Umbilical cord (tissue), 2 donors: ENCODE measurements around the gene DUOXA1. TPM values are rescaled to one million over a fixed set of nuclear protein-coding genes. Genes with fewer than 3 reads are reported as not detected.
"Not testable (repeated sequence)": the region's sequence is repeated elsewhere in the genome, so short reads cannot be mapped to it uniquely, and the experiment has no call there.

Source experiments
- DNase-seq: peaks from one replicate; pipeline ENCODE4 v3.0.0-alpha.2; 2015; ENCODE audit warnings: low spot score
- total RNA-seq: library from RNA; depleted of rRNA; stranded (reverse); fragments of >200 nt; gene quantifications from one replicate; pipeline ENCODE4 v1.2.3, GENCODE V29; 2014; ENCODE audit warnings: low replicate concordance; ENCODE audit not compliant: insufficient read depth

Gene DUOXA1
- total RNA-seq, 1 donor from 2014 or later, result 3.1 TPM

GRCh38 chr15:45114076-45114750, 15.5 kb downstream of the DUOXA1 start, which contains the start of the genes DUOX2 and DUOXA2:
TSS of gene DUOX2 (minus strand) at chr15:45114172. CDS start at chr15:45113411, 761 bp downstream.
TSS of gene DUOXA2 (plus strand) at chr15:45114326. CDS start at chr15:45114606, 280 bp downstream.
- DNase-seq, result no peak

DNA sequence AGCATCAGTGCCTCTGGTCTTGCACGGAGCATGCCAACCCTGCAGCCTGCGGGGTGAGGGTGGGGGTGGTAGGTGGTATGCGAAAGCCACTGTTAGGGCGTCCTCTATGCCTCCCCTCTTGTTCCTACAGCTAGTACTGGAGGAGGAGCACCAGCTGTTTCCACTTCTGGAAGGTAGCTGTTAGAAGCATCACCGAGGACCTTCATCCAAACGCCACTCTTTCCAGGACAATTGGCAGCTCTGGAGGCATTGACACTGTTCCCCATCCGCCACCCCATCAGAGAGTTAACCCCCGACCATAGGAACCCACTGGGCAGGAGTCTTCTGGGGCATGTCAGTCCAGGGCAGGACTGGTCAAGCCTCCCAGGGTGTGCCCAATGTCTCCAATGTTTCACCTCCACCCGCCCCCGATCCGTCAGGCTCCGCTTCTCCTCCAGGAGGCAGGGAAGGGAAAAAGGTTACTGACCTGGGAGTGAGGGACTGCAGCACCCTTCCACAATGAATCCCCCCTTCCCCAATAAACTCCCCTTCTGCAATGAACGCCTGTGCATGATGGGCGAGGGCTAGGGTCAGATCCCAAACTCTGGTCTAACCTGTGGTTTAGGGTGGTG, 16.2 kb downstream of the DUOXA1 start:
- no peak for DNase-seq

DNA sequence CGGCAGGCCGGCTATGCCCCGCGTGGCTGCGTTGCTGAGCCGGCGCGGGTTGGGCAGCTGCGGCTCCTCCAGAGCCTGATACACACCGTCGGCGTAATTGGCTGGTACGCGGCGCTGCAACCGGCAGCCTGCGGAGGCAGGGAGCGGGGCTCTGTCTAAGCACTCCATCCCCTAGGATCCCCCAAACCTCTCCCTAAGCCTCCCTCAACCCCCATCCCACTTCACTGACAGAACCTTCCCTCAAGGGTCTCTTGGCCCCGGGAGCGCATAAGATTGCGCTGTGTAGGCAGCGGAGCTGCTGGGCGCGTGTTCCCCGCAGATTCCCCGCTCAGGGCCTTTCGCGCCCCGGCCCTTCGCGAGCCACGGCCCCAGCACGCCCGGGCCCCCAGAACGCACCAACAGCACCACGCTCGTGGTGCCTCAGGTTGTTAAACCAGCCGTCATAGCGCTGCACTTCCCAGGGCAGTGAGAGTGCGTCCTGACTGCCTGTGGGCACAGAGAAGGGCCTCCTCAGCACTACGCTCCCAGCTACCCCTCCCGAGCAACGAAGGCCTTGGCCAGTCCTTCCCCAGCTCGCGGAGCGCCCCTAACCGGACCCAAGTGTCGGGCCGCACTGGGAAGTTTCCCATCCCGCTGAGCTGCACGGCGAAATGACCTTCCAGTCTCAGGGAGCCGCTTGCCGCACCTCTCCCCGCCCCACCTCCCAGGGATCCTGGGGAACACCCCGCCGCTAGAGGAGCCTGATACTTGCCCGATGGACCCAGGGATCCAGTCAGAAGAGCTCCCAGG, 16.9 kb downstream of the DUOXA1 start:
- no peak for DNase-seq

DNA sequence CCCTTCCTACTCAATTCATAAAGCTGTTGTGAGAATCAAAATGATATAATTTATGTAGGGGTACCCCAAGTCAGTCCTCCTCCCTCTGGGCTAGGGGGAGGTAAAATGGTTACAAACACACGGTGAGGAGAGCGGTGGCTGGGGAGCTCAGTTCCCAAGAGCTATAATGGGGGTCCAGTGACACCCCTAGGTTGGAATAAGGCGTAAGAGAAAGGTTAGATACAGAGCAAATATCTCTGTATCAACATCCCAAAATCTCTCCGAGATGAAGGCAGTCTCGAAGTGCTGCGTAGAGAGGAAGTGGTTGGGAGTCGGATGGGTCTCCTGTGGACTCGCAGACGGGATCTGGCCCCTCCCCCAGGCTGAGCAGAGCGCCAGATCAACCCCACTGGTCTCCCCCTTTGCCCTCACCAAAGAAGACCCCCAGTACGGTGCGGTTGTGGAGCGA, 17.5 kb downstream of the DUOXA1 start:
- DNase-seq, result no peak

DNA sequence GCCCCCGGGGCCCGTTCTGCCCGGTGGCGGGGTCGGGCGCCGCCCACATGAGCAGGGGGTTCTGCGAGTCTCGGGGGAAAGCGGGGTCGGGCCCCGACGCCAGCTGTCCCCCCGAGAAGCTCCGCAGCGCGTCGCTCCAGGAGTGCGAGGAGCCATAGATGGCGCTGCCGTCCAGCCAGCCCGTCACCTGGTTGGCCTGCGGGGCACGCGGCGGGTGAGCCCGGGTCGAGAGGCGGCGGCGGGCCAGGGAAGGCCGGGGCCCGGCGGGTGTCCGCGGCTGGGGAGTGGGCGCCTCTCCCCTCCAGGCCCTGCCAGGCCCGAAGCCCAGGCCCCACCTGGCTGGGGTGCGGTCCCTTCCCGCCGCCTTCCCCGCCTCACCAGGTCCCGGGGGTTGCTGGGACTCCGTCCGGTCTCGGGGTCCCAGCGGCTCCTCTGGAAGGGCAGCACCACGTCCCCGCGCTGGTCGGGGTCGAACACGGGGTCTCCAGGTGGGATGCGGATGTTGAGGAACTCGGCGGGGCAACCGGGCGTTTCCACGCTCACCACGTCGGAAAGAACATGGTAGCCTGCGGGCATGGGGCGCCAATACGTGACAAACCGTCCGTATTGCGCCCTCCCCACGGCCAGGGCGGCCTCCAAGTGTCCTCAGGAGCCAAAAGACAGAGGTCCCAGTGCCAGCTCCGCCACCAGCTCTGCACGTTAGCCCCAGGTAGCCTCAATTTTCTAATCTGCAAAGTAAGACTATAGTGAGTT, 18.1 kb downstream of the DUOXA1 start:
- DNase-seq, result no peak

- no peak for DNase-seq
These were observed 19.3 kb downstream of the DUOXA1 start for GRCh38 chr15:45110256-45110820.

- no peak for DNase-seq
These were observed 21.6 kb downstream of the DUOXA1 start for GRCh38 chr15:45107941-45108630.

- DNase-seq, result no peak
These were observed 23.5 kb downstream of the DUOXA1 start for GRCh38 chr15:45106002-45106790.

DNA sequence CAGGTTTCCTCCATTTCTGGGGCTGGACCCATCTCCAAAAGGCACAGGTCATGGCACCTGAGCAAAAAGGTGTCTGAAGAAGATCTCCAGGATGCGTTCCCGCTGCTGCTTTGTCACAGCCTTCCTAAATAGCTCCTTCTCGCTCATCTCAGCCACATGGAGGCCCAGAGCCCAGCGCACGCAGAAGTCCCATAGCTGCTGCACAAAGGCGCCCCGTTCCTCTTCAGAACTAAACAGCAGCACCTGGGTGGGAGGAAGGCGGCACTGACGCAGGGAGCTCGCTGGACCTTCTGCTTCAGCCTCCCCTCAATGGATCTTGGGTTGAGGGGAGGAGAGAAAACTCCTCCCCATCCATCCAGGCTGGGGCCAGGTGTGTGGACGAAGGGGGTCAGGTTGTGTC, 24.1 kb downstream of the DUOXA1 start:
- DNase-seq, result no peak

GRCh38 chr15:45104170-45104569, 25.5 kb downstream of the DUOXA1 start:
- not testable (repeated sequence) for DNase-seq

GRCh38 chr15:45102226-45102625, 27.5 kb downstream of the DUOXA1 start:
- no peak for DNase-seq

DNA sequence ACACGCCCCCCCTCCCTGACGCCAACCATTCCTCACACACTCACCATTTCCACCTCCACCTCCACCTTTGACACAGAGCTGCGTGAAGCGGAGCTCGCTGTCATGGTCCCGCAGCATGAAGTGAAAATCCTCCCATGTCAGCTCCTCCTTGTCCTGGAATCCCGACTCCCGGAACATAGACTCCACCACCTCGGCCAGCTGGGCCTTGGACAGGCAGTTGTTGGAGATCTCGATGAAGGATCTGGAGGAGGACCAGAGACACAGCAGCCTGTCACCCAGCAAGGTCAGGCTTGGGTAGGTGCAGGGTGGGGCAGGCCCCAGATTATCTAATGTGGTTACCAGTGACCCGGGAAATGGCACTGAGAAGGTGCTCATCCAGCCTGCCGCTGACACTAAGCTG, 27.9 kb downstream of the DUOXA1 start:
- no peak for DNase-seq

GRCh38 chr15:45100884-45101625, 28.6 kb downstream of the DUOXA1 start:
- DNase-seq, result no peak

DNA sequence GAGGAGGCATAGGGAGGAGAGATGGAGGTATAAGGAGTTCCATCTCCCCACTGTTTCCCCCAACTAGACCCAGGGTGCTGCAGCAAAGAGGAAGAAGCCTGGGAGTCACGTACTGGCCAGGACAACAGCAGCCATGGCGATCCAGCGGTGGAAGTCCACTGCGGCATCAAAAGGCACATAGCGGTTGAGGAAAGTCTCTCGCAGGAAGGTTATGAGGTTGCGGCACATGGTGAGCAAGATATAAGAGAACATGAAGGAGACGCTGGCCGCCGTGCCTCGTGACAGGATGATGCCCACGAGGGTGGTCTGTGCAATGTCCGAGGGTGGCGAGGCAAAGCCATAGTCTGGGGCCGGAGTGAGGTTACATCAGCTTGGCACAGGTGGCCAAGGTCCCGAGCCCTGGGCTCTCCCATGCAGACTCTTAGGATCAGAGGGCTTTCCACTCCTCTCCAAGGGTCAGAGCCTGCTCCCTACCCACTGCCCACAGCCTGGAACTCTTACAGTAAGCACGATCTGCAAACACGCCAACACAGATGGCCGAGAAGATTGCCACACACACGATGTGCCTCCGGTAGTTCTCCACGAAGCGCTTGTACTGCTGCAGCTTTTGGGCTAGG, 30.0 kb downstream of the DUOXA1 start:
- no peak for DNase-seq

GRCh38 chr15:45097466-45097865, 32.2 kb downstream of the DUOXA1 start:
- DNase-seq, result no peak

GRCh38 chr15:45095661-45096060, 34.0 kb downstream of the DUOXA1 start:
- no peak for DNase-seq

GRCh38 chr15:45094358-45094730, 35.3 kb downstream of the DUOXA1 start:
- DNase-seq, result peak; percentile 64

DNA sequence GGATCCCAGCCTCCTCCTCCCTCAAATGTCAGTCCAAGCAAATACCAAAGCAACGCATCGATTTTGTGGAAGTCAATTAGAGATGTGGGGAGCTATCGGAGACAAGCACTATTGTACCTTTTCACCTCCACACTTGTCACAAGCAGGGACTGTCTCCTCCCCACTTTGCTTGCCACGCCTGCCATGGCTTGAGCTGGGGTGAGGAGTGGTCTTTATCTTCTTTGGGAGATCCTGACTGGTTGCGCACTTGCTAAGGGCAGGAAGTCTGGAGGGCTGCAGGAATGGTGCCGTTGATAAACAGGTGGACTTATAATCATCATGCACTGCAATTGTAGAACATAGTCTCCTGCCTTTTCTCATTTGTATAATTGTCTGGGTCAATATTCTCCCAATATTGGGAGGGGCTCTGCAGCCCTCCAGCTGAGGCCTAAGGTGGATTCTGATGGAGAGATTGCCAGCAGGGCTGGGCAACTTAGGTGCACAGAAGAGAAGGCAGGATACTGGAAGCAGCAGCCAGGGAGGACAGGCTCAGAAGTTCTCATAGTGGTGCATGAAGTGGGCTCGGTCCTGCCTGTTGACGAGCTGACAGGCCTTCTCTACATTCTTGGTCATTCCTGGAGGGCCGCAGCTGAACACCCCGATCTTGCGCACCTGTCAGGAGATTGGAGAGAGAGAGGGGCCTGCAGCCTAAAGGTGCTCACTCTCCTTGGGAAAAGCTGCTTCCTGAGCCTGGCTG, 35.9 kb downstream of the DUOXA1 start:
- DNase-seq, result no peak
